Placental pericyte (primary cell): ENCODE data around the gene GDPD1. TPM values are rescaled to one million over a fixed set of nuclear protein-coding genes. Genes with fewer than 3 reads are reported as not detected.

Source experiments
- small RNA-seq: library from RNA; depleted of rRNA; stranded (forward); fragments of <200 nt; gene quantifications from one replicate; pipeline ENCODE3, GENCODE V24; 2012; ENCODE audit warnings: low replicate concordance
- total RNA-seq: library from RNA; depleted of rRNA; stranded (reverse); fragments of >200 nt; gene quantifications from 2 replicates; pipeline ENCODE4 v1.2.3, GENCODE V29; 2012

The GDPD1 gene
- total RNA-seq: 0.57 and 3.1 TPM in 2 replicates

GRCh38 chr17:59220328-59221158 lies at the start of gene GDPD1:
Gene GDPD1 (plus strand): TSS chr17:59220511. CDS start chr17:59220610, 99 bp downstream.

Small RNA genes lying within 50 kb of the gene (small RNA-seq; reads per million reads assigned to genes)
- gene RF00019 (not detected), gene SNRPGP17 (not detected)

Other genes starting within 250 kb of the GDPD1 start
- 53.4 and 58.0 TPM in 2 replicates for gene TRIM37, start 113.6 kb upstream of the GDPD1 start, total RNA-seq
- 27.4 and 75.2 TPM in 2 replicates for gene SKA2, start 65.3 kb upstream of the GDPD1 start, total RNA-seq
- gene PRR11, start 64.8 kb upstream of the GDPD1 start, total RNA-seq: 14.9 and 47.5 TPM in 2 replicates
- 22.5 and 26.5 TPM in 2 replicates for gene SMG8, start 10.5 kb upstream of the GDPD1 start, total RNA-seq
- gene YPEL2, start 111.1 kb downstream of the GDPD1 start, total RNA-seq: 5.9 and 18.2 TPM in 2 replicates